ENCODE results near the gene IRX4.
"Not testable (repeated sequence)": the region's sequence is repeated elsewhere in the genome, so short reads cannot be mapped to it uniquely, and the experiment has no call there.

The IRX4 gene

GRCh38 chr5:1877103-1878049, 5.3 kb downstream of the IRX4 start:
- no peak for DNase-seq

GRCh38 chr5:1876660-1877064, 6.1 kb downstream of the IRX4 start:
- no peak for DNase-seq

GRCh38 chr5:1875843-1876659, 6.7 kb downstream of the IRX4 start:
- no peak for DNase-seq

GRCh38 chr5:1875281-1875842, 7.4 kb downstream of the IRX4 start:
- DNase-seq: no peak

- no peak for DNase-seq
Observed at GRCh38 chr5:1874771-1875220, 7.9 kb downstream of the IRX4 start.

GRCh38 chr5:1874348-1874747, 8.4 kb downstream of the IRX4 start:
- DNase-seq: no peak

- DNase-seq: no peak
Observed at GRCh38 chr5:1873243-1873959, 9.3 kb downstream of the IRX4 start.

- DNase-seq: no peak
Observed at GRCh38 chr5:1871441-1871840, 11.3 kb downstream of the IRX4 start.

GRCh38 chr5:1870435-1871272, 12.1 kb downstream of the IRX4 start:
- DNase-seq: not testable (repeated sequence)

GRCh38 chr5:1868886-1869475, 13.7 kb downstream of the IRX4 start:
- DNase-seq: no peak

GRCh38 chr5:1867815-1868143, 14.9 kb downstream of the IRX4 start:
- DNase-seq: no peak

- DNase-seq: no peak
Observed at GRCh38 chr5:1867114-1867814, 15.5 kb downstream of the IRX4 start.

GRCh38 chr5:1865948-1866347, 16.8 kb downstream of the IRX4 start:
- DNase-seq: no peak

- no peak for DNase-seq
Observed at GRCh38 chr5:1865486-1865885, 17.2 kb downstream of the IRX4 start.

- DNase-seq: no peak
Observed at GRCh38 chr5:1864896-1865440, 17.8 kb downstream of the IRX4 start.

- no peak for DNase-seq
Observed at GRCh38 chr5:1860949-1861348, 21.8 kb downstream of the IRX4 start.

GRCh38 chr5:1860021-1860610, 22.6 kb downstream of the IRX4 start:
- DNase-seq: no peak

GRCh38 chr5:1859099-1859498, 23.6 kb downstream of the IRX4 start:
- no peak for DNase-seq

- no peak for DNase-seq
Observed at GRCh38 chr5:1858436-1858835, 24.3 kb downstream of the IRX4 start.

GRCh38 chr5:1857256-1857600, 25.5 kb downstream of the IRX4 start:
- DNase-seq: no peak

Measured in CD4-positive, alpha-beta T cell treated with Interleukin-4 for 1 hour (primary cell).